Activated naive CD4-positive, alpha-beta T cell treated with anti-CD3 and anti-CD28 coated beads for 36 hours (primary cell): Measurements from ENCODE around the gene LUZP2. TPM values are rescaled to one million over a fixed set of nuclear protein-coding genes. Genes with fewer than 3 reads are reported as not detected.

Source experiments
- CTCF ChIA-PET: fragments of 350-600 bp; sonication (Branson Sonifier 250); formaldehyde crosslinking; loops from one replicate; lab custom pipeline; 2021; ENCODE audit warnings: antibody characterized with exemption; lab: Charles Lee
- DNase-seq: peaks from one replicate; pipeline ENCODE4 v3.0.0-alpha.2; 2020
- H3K27ac Mint-ChIP-seq: one replicate; pipeline ENCODE4 v1.8.0; 2021; ENCODE audit warnings: mild to moderate bottlenecking, mixed read lengths
- H3K27me3 Mint-ChIP-seq: one replicate; pipeline ENCODE4 v1.8.0; 2021; ENCODE audit warnings: low read depth, mixed read lengths
- H3K36me3 Mint-ChIP-seq: one replicate; pipeline ENCODE4 v1.8.0; 2021; ENCODE audit warnings: low read depth, mixed read lengths
- H3K4me1 Mint-ChIP-seq: one replicate; pipeline ENCODE4 v1.8.0; 2021; ENCODE audit warnings: low read depth, mixed read lengths
- H3K4me3 Mint-ChIP-seq: one replicate; pipeline ENCODE4 v1.8.0; 2021; ENCODE audit warnings: mild to moderate bottlenecking, moderate library complexity, mixed read lengths
- H3K9me3 Mint-ChIP-seq: one replicate; pipeline ENCODE4 v1.8.0; 2021; ENCODE audit warnings: mixed read lengths
- intact Hi-C: fragments of 100-400 bp; cut with micrococcal nuclease; formaldehyde crosslinking; loops from one replicate; pipeline ENCODE4 v1.15.1; 2023
- total RNA-seq, 2 experiments: library from RNA; stranded (reverse); gene quantifications; one replicate each; pipeline ENCODE4 v1.2.3, GENCODE V29; 2021

The LUZP2 gene
- total RNA-seq, 2 experiments from 2014 or later, result not detected

DNA sequence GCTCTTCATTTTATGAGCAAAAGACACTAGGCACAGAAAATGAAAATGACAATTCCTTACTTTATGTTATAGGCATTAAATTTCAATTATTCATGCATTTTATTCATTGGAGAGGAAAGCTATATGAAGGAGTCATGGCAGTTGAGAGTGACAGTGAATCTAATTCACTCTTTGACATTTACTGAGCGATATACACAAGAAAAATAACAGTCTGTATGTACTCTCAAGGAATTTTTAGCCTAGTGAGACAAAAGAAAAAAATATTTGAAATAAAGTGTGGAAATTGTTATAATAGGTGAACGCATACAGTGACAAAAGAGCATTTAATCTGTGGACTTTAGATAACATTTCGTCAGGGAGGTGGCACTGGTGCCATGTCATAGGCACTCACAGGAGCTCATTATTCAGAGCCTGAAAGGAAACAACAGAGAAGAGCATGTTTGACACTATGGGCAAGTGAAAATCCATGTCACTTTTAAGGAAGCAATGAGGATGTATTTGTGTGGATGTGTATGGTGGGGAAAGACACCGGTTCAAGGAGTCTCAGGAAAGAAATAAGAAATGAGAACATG is 323.1 kb downstream of the LUZP2 start:
- intact Hi-C loops, result no loop called here
- Mint-ChIP-seq H3K9me3 (peaks cover 2% of the 10 kb centered on the region), H3K36me3 (no peaks in the 10 kb centered on the region), H3K27me3 (no peaks in the 10 kb centered on the region), H3K4me3 (no peak overlapping the region), H3K27ac (no peak overlapping the region), H3K4me1 (no peaks in the 10 kb centered on the region)
- no peak for DNase-seq
- CTCF ChIA-PET, result no interaction called here

DNA sequence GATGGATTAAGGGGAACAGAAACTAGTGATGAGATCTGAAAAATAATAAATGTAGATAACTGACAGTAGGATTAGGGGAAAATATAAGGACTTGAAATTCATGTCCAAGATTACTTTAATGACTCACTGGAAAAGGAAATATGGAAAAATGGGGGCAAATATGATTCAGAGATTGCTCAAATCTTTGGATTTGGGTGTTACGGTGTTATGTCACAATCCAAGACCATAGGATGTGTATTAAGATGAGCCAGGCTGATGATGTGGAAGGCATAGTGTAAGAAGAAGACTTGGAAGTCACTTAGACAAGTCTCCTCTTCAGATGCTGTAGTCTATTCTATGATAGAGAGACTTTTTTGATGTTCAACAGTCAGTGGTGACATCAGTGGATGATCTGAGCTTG is 323.7 kb downstream of the LUZP2 start:
- H3K27me3 Mint-ChIP-seq, result no peaks in the 10 kb centered on the region
- no peaks in the 10 kb centered on the region for H3K4me1 Mint-ChIP-seq
- no peak overlapping the region for H3K4me3 Mint-ChIP-seq
- CTCF ChIA-PET, result no interaction called here
- peaks cover 4% of the 10 kb centered on the region for H3K9me3 Mint-ChIP-seq
- no peaks in the 10 kb centered on the region for H3K36me3 Mint-ChIP-seq
- intact Hi-C loops, result no loop called here
- H3K27ac Mint-ChIP-seq, result no peak overlapping the region
- DNase-seq, result no peak

DNA sequence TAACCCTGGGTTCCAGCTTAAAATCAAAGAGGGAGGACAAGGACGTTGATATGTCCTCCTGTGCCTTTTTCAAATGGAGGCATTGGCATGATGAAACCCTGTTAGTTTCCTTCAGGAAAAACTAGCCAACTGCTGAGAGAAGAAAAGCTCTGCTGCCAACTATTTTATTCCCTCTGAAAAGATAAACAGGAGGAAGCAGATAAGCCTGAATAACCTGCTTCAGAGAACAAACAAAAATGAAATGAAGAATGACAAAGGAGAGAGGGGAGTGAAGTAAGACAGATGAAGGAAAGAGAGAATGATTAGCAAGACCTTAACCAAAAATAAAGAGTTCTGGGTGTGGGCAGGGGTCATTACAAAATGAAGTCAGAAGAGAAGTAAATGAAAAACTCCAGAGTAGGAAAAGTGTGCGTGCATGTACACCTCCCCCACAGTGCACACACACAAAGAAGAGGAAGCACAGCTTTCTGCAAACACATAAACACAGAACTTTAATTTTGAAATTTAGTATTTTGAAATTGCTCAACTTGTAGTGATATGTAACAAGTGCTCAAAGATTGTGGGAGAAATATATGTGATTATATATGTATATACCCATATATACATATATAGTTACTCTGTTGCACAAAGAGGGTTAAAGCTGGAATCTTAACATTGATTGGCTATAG is 332.2 kb downstream of the LUZP2 start:
- Mint-ChIP-seq H3K4me3 (no peak overlapping the region), H3K36me3 (no peaks in the 10 kb centered on the region), H3K27ac (no peak overlapping the region), H3K27me3 (no peaks in the 10 kb centered on the region), H3K9me3 (peaks cover 11% of the 10 kb centered on the region), H3K4me1 (no peaks in the 10 kb centered on the region)
- intact Hi-C loops, result no loop called here
- CTCF ChIA-PET, result no interaction called here
- no peak for DNase-seq

DNA sequence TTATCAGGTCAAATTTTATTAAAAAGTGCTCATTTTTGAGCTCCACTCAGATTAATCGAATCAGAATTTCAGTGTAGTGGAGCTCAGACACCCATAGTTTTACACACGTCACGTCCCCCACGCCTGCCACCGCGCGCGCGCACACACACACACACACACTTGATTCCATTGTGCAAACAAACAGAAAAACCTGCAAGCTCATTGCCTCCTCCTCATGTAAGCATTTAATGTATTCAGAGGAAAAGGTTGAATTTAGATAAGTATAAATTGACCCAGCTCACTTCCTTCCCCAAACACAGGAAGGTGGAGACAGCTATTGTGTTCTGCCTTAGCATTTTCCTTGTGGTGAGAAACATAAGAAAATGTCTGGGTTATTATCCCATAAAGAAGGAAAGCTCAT is 336.7 kb downstream of the LUZP2 start:
- CTCF ChIA-PET, result no interaction called here
- H3K4me3 Mint-ChIP-seq, result no peak overlapping the region
- peaks cover 7% of the 10 kb centered on the region for H3K9me3 Mint-ChIP-seq
- intact Hi-C loops, result no loop called here
- H3K4me1 Mint-ChIP-seq, result no peaks in the 10 kb centered on the region
- no peaks in the 10 kb centered on the region for H3K36me3 Mint-ChIP-seq
- no peak for DNase-seq
- H3K27ac Mint-ChIP-seq, result no peak overlapping the region
- no peaks in the 10 kb centered on the region for H3K27me3 Mint-ChIP-seq

DNA sequence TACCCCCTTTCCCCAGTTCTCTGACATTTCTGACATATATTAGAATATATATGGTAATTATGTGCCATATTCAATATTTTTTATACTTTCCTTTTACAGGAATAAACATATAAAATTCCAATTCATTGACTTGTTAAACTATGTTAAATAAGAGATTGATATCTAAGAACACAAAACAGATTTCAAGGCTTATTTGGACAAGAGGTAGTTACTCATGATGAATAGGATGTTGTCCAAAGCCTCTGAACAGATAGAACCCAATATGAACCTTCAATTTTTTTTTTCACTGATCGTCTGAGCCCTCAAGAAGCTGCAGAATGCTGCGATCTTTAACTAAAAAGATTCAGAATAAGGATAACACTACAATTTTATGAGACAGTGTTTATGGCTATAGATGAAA is 340.3 kb downstream of the LUZP2 start:
- Mint-ChIP-seq H3K4me1 (no peaks in the 10 kb centered on the region), H3K27ac (no peak overlapping the region), H3K27me3 (no peaks in the 10 kb centered on the region), H3K4me3 (no peak overlapping the region), H3K36me3 (no peaks in the 10 kb centered on the region), H3K9me3 (peaks cover 2% of the 10 kb centered on the region)
- CTCF ChIA-PET, result no interaction called here
- intact Hi-C loops, result no loop called here
- no peak for DNase-seq

DNA sequence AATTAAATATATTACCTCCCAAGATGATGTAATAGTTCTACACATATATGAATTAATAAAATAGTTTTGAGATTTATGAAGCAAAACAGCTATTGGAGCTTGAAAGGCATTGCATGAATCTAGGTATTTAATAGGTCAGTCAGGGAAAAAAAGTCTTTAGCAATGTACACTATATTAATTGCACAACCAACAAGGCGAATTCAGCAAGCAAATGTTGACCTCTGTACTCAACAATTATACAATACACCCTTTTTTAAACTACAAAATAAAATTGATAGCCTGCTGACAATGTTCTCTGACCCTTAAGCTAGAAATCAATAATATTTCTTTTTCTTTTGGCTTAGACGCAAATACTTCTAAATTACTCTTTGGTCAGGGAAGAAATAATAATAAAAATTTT is 345.5 kb downstream of the LUZP2 start:
- Mint-ChIP-seq H3K4me1 (no peaks in the 10 kb centered on the region), H3K4me3 (no peak overlapping the region), H3K9me3 (peaks cover 7% of the 10 kb centered on the region), H3K27me3 (no peaks in the 10 kb centered on the region), H3K36me3 (no peaks in the 10 kb centered on the region), H3K27ac (no peak overlapping the region)
- intact Hi-C loops, result no loop called here
- DNase-seq, result no peak
- CTCF ChIA-PET, result no interaction called here

DNA sequence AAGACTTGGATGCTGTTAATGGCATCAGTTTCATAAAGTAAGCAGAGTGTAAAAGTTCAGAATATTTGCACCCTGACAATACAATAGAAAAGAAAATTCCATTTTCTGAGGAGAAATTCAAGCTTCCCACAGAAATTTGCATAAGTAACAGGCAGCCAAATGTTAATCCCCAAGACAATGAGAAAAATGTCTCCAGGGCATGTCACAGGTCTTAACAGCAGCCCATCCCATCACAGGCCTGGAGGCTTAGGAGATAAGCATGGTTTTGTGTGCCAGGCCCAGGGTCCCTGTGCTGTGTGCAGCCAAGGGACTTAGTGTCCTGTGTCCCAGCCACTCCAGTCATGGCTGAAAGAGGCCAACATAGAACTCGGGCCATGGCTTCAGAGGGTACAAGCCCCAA is 347.6 kb downstream of the LUZP2 start:
- Mint-ChIP-seq H3K4me1 (no peaks in the 10 kb centered on the region), H3K9me3 (peaks cover 12% of the 10 kb centered on the region), H3K27ac (no peak overlapping the region), H3K27me3 (no peaks in the 10 kb centered on the region), H3K36me3 (no peaks in the 10 kb centered on the region), H3K4me3 (no peak overlapping the region)
- CTCF ChIA-PET, result no interaction called here
- intact Hi-C loops, result no loop called here
- no peak for DNase-seq

DNA sequence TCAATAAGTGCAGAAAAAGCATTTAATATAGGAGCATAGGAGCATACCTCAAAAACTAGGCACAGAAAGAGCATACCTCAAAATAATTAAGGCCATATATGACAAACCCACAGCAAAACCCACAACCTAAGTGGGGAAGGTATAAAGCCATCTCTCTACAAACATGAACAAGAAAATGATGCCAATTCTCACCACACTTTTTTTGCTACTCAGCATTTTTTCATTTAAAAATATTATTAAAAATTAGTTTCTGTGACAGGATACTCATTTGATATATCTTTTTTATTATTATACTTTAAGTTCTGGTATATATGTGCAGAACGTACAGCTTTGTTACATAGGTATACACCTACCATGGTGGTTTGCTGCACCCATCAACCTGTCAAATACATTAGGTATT is 352.0 kb downstream of the LUZP2 start:
- Mint-ChIP-seq H3K27ac (no peak overlapping the region), H3K27me3 (no peaks in the 10 kb centered on the region), H3K4me3 (no peak overlapping the region), H3K4me1 (no peaks in the 10 kb centered on the region), H3K9me3 (peaks cover 18% of the 10 kb centered on the region), H3K36me3 (no peaks in the 10 kb centered on the region)
- no peak for DNase-seq
- CTCF ChIA-PET, result no interaction called here
- intact Hi-C loops, result no loop called here

DNA sequence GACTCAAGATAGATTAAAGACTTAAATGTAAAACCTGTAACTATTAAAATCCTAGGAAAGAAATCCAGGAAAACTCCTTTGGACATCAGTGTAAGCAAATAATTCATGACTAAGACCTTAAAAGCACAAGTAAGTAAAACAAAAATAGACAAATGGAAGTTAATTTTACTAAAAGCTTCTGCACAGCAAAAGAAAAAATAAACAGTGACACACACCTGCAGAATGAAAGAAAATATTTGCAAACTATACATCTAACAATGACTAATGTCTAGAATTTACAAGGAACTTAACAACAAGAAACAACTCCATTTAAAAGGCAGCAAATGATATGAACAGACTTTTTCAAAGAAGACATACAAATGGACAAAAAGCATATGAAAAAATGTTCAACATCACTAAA is 359.1 kb downstream of the LUZP2 start:
- intact Hi-C loops, result no loop called here
- H3K9me3 Mint-ChIP-seq, result peaks cover 14% of the 10 kb centered on the region
- no peak overlapping the region for H3K4me3 Mint-ChIP-seq
- H3K4me1 Mint-ChIP-seq, result no peaks in the 10 kb centered on the region
- H3K27ac Mint-ChIP-seq, result no peak overlapping the region
- CTCF ChIA-PET, result no interaction called here
- no peak for DNase-seq
- no peaks in the 10 kb centered on the region for H3K36me3 Mint-ChIP-seq
- H3K27me3 Mint-ChIP-seq, result no peaks in the 10 kb centered on the region

DNA sequence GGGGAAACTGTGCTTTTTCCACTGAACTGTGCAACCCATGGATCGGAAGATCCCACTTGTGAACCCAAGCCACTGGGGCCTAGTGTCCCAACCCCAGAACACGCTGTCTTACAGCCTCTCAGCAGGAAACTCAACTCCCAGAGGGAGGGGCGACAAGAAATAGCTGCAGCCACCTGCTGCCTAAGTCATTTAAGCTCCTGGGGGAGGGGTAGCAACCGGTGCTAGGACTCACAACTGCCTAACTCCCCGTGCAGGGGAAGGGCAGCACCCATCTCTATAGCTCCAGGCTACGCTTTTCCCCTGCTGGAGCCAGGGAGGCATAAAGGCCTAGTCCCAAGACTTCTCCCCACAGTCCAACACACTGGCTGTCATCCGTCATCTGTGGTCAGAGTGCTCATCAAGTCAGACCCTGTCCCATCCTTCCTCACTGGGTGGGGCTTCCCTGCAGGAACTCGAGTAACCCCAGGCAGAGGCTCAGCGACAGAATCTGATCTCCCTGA is 363.0 kb downstream of the LUZP2 start:
- Mint-ChIP-seq H3K4me3 (no peak overlapping the region), H3K27ac (no peak overlapping the region), H3K4me1 (no peaks in the 10 kb centered on the region), H3K36me3 (no peaks in the 10 kb centered on the region), H3K27me3 (no peaks in the 10 kb centered on the region), H3K9me3 (peaks cover 14% of the 10 kb centered on the region)
- CTCF ChIA-PET, result no interaction called here
- intact Hi-C loops, result no loop called here
- no peak for DNase-seq

DNA sequence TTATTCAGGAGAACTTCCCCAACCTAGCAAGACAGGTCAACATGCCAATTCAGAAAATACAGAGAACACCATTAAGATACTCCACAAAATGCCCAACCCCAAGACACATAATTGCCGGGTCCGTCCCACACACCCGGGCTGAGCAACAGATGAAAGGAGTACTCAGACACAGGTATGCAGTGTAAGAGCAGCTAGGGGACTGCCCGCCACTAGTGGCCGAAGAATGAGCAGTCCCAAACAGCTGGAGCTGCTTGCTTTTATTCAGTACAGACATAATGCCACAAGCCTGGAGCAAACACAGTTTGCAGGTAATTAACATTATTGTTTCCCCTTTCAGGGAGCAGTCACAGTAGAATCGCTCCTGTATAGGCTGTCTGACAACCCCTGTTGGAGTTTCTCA is 364.6 kb downstream of the LUZP2 start:
- Mint-ChIP-seq H3K4me3 (no peak overlapping the region), H3K27me3 (no peaks in the 10 kb centered on the region), H3K36me3 (no peaks in the 10 kb centered on the region), H3K4me1 (no peaks in the 10 kb centered on the region), H3K9me3 (peaks cover 14% of the 10 kb centered on the region), H3K27ac (no peak overlapping the region)
- CTCF ChIA-PET, result no interaction called here
- intact Hi-C loops, result no loop called here
- no peak for DNase-seq

DNA sequence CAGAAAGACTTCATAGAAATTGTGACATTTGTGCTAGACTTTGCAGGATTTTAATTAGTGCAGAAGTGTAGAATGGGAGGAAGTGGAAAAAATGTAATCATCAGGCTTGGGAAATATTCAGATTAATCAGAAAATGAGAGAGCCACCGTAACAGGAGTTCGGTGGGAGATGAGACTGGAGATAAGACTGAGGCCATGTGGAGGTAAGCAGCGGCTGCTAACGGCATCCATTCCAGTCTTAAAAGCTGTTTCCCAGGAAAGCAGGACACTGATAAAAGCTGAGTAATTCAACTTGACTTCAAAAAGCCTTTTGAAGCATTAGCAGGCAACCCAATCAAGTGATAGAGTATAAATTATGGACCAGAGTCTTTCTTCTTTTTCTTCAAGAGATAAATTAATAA is 369.9 kb downstream of the LUZP2 start:
- Mint-ChIP-seq H3K4me3 (no peak overlapping the region), H3K4me1 (no peaks in the 10 kb centered on the region), H3K36me3 (no peaks in the 10 kb centered on the region), H3K9me3 (peaks cover 5% of the 10 kb centered on the region), H3K27me3 (no peaks in the 10 kb centered on the region), H3K27ac (no peak overlapping the region)
- DNase-seq, result no peak
- CTCF ChIA-PET, result no interaction called here
- intact Hi-C loops, result no loop called here

DNA sequence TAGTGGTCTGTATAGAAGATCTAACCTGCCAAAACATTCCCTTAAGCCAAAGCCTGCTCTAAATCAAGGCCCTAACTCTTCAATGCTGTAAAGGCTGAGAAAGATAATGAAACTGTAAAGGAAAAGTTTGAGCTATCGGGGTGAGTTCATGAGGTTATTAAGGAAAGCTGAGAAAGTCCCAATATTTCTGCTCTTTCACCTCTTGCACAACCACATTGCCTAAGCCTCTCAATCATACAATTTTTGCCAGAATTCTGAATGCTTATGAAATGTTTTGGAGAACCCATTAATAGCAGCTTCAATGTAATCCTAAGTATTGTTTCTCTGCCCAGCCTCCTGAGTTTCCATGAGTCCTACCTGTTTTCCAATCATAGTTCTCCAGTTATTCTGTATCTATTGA is 373.2 kb downstream of the LUZP2 start:
- CTCF ChIA-PET, result interaction anchor here (1.0 kb wide), 1 partner anchor 12 kb away, joined by 4 read pairs; no protein-coding TSS in a partner anchor
- no peak overlapping the region for H3K4me3 Mint-ChIP-seq
- DNase-seq, result no peak
- no peaks in the 10 kb centered on the region for H3K36me3 Mint-ChIP-seq
- no peaks in the 10 kb centered on the region for H3K4me1 Mint-ChIP-seq
- H3K27me3 Mint-ChIP-seq, result no peaks in the 10 kb centered on the region
- intact Hi-C loops, result no loop called here
- peaks cover 4% of the 10 kb centered on the region for H3K9me3 Mint-ChIP-seq
- H3K27ac Mint-ChIP-seq, result no peak overlapping the region
